Prostate gland (tissue), 2 donors: ENCODE data around the gene PLCG2. TPM values are rescaled to one million over a fixed set of nuclear protein-coding genes. Genes with fewer than 3 reads are reported as not detected.
"Not testable (repeated sequence)": the region's sequence is repeated elsewhere in the genome, so short reads cannot be mapped to it uniquely, and the experiment has no call there.

Source experiments
- DNase-seq: peaks from one replicate; pipeline ENCODE4 v3.0.0-alpha.2; 2019; ENCODE audit warnings: low spot score
- H3K27ac ChIP-seq, 2 donors: fragments of 200-600 bp; sonication (generic); 2 replicates each; pipeline ENCODE4 v1.5.1; 2017 to 2019
- H3K27me3 ChIP-seq: fragments of 200-600 bp; sonication (generic); replicated peaks from 2 replicates; pipeline ENCODE4 v1.5.1; 2019; ENCODE audit not compliant: insufficient read depth
- H3K36me3 ChIP-seq, 2 donors: fragments of 200-600 bp; sonication (generic); 1 replicate in 1 of 2; 2 replicates in 1 of 2; pipeline versions ENCODE4 v1.5.1 to v1.8.1; 2017 to 2019
- H3K4me1 ChIP-seq: fragments of 200-600 bp; sonication (generic); replicated peaks from 2 replicates; pipeline ENCODE4 v1.5.1; 2019
- H3K4me3 ChIP-seq, 2 donors: fragments of 200-600 bp; sonication (generic); 2 replicates each; pipeline ENCODE4 v1.5.1; 2017 to 2019
- H3K9me3 ChIP-seq: fragments of 200-600 bp; sonication (generic); 2 replicates; pipeline ENCODE4 v1.5.1; 2017
- CTCF ChIP-seq, 4 experiments: fragments of 200-600 bp in 2 of 4; fragments of 450-650 bp in 2 of 4; sonication (generic) in 2 of 4; IDR thresholded peaks; 1 replicate in 3 of 4; 2 replicates in 1 of 4; pipeline ENCODE4 v1.5.1; 2016 to 2019; ENCODE audit warnings: antibody characterized with exemption in 4 of 4, mild to moderate bottlenecking in 2 of 4, moderate library complexity in 2 of 4
- POLR2A ChIP-seq: fragments of 450-650 bp; IDR thresholded peaks from one replicate; pipeline ENCODE4 v1.6.1; 2016; ENCODE audit warnings: antibody characterized with exemption, mild to moderate bottlenecking
- POLR2AphosphoS5 ChIP-seq: sonication (generic); formaldehyde crosslinking; IDR thresholded peaks from one replicate; pipeline ENCODE4 v1.6.1; 2017; ENCODE audit warnings: antibody characterized with exemption
- WGBS: methylation state at CpG from one replicate; pipeline ENCODE4 v1.1.5; 2018; 5-methylcytosine and 5-hydroxymethylcytosine counted together
- intact Hi-C: fragments of 100-400 bp; cut with DNase I; formaldehyde crosslinking; loops from one replicate; pipeline ENCODE4 v1.14.2; 2022
- total RNA-seq, 2 donors: library from RNA; depleted of rRNA; stranded (reverse); fragments of >200 nt; gene quantifications; one replicate each; pipeline ENCODE4 v1.1.0, GENCODE V29; 2016

Gene PLCG2
- total RNA-seq, 2 donors from 2014 or later = 10.3 to 12.8 TPM

GRCh38 chr16:81964808-81965207 lies 185.7 kb downstream of the PLCG2 start:
- Histone ChIP-seq H3K4me3 (no peak overlapping the region), H3K27ac (no peak overlapping the region), H3K27me3 (no peaks in the 10 kb centered on the region), H3K4me1 (no peaks in the 10 kb centered on the region), H3K9me3 (no peaks in the 10 kb centered on the region), H3K36me3 (no peaks in the 10 kb centered on the region)
- intact Hi-C loops = no loop called here
- WGBS = 88% methylated on average over 6 of the region's 6 CpGs
- DNase-seq = no peak
- no peak for TF ChIP-seq POLR2AphosphoS5
- no peak for TF ChIP-seq CTCF (IDR thresholded peaks at IDR 0.05)
- no peak for TF ChIP-seq POLR2A

GRCh38 chr16:81967358-81967757 lies 188.3 kb downstream of the PLCG2 start:
- intact Hi-C loops = no loop called here
- TF ChIP-seq CTCF (IDR thresholded peaks at IDR 0.05) = no peak
- no peak for TF ChIP-seq POLR2AphosphoS5
- TF ChIP-seq POLR2A = no peak
- Histone ChIP-seq H3K4me3 (no peak overlapping the region), H3K27me3 (no peaks in the 10 kb centered on the region), H3K4me1 (no peaks in the 10 kb centered on the region), H3K9me3 (no peaks in the 10 kb centered on the region), H3K36me3 (no peaks in the 10 kb centered on the region), H3K27ac (no peak overlapping the region)
- 88% methylated on average over 5 of the region's 5 CpGs for WGBS
- no peak for DNase-seq

- H3K27ac ChIP-seq = no peak overlapping the region
- no peaks in the 10 kb centered on the region for H3K9me3 ChIP-seq
- no peak overlapping the region for H3K4me3 ChIP-seq
- DNase-seq = no peak
- no peaks in the 10 kb centered on the region for H3K36me3 ChIP-seq
- TF ChIP-seq CTCF (IDR thresholded peaks at IDR 0.05) = no peak
- TF ChIP-seq POLR2A = no peak
- TF ChIP-seq POLR2AphosphoS5 = no peak
- WGBS = 97% methylated on average over 1 of the region's 1 CpG
- no peaks in the 10 kb centered on the region for H3K4me1 ChIP-seq
- H3K27me3 ChIP-seq = no peaks in the 10 kb centered on the region
- intact Hi-C loops = no loop called here
These were observed 192.8 kb downstream of the PLCG2 start for GRCh38 chr16:81971853-81972252.

GRCh38 chr16:81973737-81974136 lies 194.6 kb downstream of the PLCG2 start:
- Histone ChIP-seq H3K27me3 (no peaks in the 10 kb centered on the region), H3K27ac (no peak overlapping the region), H3K9me3 (no peaks in the 10 kb centered on the region), H3K4me3 (no peak overlapping the region), H3K36me3 (no peaks in the 10 kb centered on the region), H3K4me1 (no peaks in the 10 kb centered on the region)
- no peak for DNase-seq
- intact Hi-C loops = no loop called here
- 56% methylated on average over 2 of the region's 2 CpGs for WGBS
- TF ChIP-seq POLR2A (no peak), POLR2AphosphoS5 (no peak), CTCF (IDR thresholded peaks at IDR 0.05) (no peak)

- intact Hi-C loops = no loop called here
These were observed 196.5 kb downstream of the PLCG2 start for GRCh38 chr16:81975637-81976036.

GRCh38 chr16:81977335-81977942 lies 198.3 kb downstream of the PLCG2 start:
- intact Hi-C loops, H3K4me1 ChIP-seq, H3K27ac ChIP-seq, H3K4me3 ChIP-seq, DNase-seq, H3K27me3 ChIP-seq, H3K36me3 ChIP-seq, H3K9me3 ChIP-seq: not testable (repeated sequence)
- WGBS = 89% methylated on average over 26 of the region's 26 CpGs

More at GRCh38 chr16:81975637-81976036, 196.5 kb downstream of the PLCG2 start:
- Histone ChIP-seq H3K4me3 (no peak overlapping the region), H3K4me1 (no peaks in the 10 kb centered on the region), H3K36me3 (no peaks in the 10 kb centered on the region), H3K9me3 (no peaks in the 10 kb centered on the region), H3K27ac (no peak overlapping the region), H3K27me3 (no peaks in the 10 kb centered on the region)
- WGBS = 64% methylated on average over 1 of the region's 1 CpG
- TF ChIP-seq CTCF (IDR thresholded peaks at IDR 0.05) = no peak
- DNase-seq = no peak
